Measurements from ENCODE around the gene STAT3.
"Not testable (repeated sequence)": the region's sequence is repeated elsewhere in the genome, so short reads cannot be mapped to it uniquely, and the experiment has no call there.

STAT3 gene

GRCh38 chr17:42276359-42276608, 112.0 kb downstream of the STAT3 start, which contains the start of gene STAT5B:
STAT5B (minus strand) TSS chr17:42276391; CDS start chr17:42232127, 44,264 bp downstream.
- peak; percentile 79 for DNase-seq (ENCODE audit: low read depth)

GRCh38 chr17:42275527-42276358, 112.5 kb downstream of the STAT3 start:
- peak; percentile 40 for DNase-seq (ENCODE audit: low read depth)

- DNase-seq (ENCODE audit: low read depth) = no peak
Measured at GRCh38 chr17:42274812-42275526, 113.3 kb downstream of the STAT3 start.

GRCh38 chr17:42274253-42274542, 114.0 kb downstream of the STAT3 start:
- no peak for DNase-seq (ENCODE audit: low read depth)

GRCh38 chr17:42273474-42274252, 114.6 kb downstream of the STAT3 start:
- no peak for DNase-seq (ENCODE audit: low read depth)

- DNase-seq (ENCODE audit: low read depth) = no peak
Measured at GRCh38 chr17:42272162-42272907, 115.9 kb downstream of the STAT3 start.

GRCh38 chr17:42271779-42272035, 116.5 kb downstream of the STAT3 start:
- no peak for DNase-seq (ENCODE audit: low read depth)

GRCh38 chr17:42271006-42271778, 117.0 kb downstream of the STAT3 start:
- DNase-seq (ENCODE audit: low read depth) = no peak

GRCh38 chr17:42270596-42270995, 117.6 kb downstream of the STAT3 start:
- no peak for DNase-seq (ENCODE audit: low read depth)

GRCh38 chr17:42270170-42270535, 118.1 kb downstream of the STAT3 start:
- no peak for DNase-seq (ENCODE audit: low read depth)

- no peak for DNase-seq (ENCODE audit: low read depth)
Measured at GRCh38 chr17:42268236-42268635, 120.0 kb downstream of the STAT3 start.

- DNase-seq (ENCODE audit: low read depth) = peak; percentile 97
Measured at GRCh38 chr17:42266918-42267766, 121.1 kb downstream of the STAT3 start.

- no peak for DNase-seq (ENCODE audit: low read depth)
Measured at GRCh38 chr17:42266462-42266861, 121.8 kb downstream of the STAT3 start.

GRCh38 chr17:42264366-42264765, 123.9 kb downstream of the STAT3 start:
- not testable (repeated sequence) for DNase-seq (ENCODE audit: low read depth)
